NK-92 (cell line): Measurements from ENCODE around the gene TMEM178B.

Experiments
- DNase-seq: peaks from one replicate; lab custom pipeline; 2025; ENCODE audit not compliant: unreplicated experiment; lab: John Stamatoyannopoulos, UW

Gene TMEM178B

GRCh38 chr7:141416650-141417270 is 342.9 kb downstream of the TMEM178B start:
- DNase-seq = no peak

DNA sequence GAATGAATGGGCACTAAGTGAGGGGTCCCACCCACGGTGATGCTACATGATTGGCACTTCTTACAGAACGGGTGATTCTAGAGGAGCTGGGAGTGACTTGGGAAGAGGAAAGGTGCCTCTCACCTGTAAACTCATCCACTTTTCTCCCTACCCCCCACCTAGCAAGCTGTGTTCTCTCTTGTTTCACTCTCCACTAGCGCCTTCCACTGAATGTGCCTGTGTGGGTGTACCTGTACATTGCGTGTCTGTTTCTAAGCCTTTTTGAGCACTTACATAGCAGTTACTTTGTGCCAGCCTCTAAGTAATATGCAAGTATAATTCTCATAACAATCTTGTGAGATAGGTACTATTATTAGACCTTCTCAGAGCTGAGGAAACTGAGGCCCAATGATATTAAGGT is 343.6 kb downstream of the TMEM178B start:
- DNase-seq = no peak

DNA sequence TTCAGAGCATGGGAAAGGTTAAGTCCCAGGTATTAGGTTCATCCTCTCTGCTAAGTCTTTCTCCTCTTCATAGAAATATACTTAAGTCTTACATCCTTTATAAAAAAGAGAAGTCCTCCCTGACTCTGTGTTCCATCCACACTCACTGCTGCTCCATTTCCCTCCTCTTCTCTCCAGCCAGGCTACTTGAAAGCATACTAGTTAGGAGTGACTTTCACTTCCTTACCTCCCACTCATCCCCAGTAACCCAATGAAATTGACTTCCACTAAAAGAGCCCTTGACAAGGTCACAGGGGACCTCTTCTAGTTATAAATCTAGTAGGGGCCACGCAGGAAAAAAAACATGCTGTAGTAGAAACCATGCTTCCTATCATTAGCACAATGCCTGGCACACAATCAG is 344.2 kb downstream of the TMEM178B start:
- no peak for DNase-seq

- no peak for DNase-seq
These were observed 347.4 kb downstream of the TMEM178B start for GRCh38 chr7:141421306-141421705.

DNA sequence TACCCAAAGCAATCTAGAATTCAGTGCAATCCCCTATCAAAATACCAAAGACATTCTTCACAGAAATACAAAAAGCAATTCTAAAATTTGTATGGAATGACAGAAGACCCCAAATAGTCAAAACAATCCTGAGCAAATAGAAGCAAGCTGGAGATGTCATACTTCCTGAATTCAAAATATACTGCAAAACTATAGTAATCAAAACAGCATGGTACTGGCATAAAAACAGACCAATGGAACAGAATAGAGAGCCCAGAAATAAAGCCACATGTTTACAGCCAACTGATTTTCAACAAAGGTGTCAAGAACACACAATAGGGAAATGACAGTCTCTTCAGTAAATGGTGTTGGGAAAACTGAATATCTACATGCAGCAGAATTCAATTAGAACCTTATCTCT is 353.3 kb downstream of the TMEM178B start:
- DNase-seq = no peak

- DNase-seq = no peak
These were observed 356.7 kb downstream of the TMEM178B start for GRCh38 chr7:141430455-141431139.

- no peak for DNase-seq
These were observed 357.2 kb downstream of the TMEM178B start for GRCh38 chr7:141431140-141431479.

DNA sequence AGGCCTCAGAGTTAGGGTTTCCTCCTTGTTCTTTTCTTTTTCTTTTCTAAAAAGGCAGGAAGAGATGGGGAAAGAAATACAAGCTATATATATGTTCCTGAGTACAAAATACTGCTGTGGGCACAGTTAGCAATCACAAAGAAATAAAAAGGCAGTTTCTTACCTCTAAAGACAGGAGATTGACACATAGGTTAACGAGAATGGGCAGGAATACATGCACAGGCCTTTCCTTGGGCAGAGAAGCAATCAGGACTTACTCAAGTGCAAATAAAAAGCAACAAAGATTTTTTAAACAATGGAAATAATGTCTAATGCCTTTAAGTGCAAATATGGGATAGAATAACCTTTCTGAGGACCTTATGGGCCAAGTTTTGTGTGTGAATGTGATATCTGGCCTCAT is 357.8 kb downstream of the TMEM178B start:
- DNase-seq = no peak

DNA sequence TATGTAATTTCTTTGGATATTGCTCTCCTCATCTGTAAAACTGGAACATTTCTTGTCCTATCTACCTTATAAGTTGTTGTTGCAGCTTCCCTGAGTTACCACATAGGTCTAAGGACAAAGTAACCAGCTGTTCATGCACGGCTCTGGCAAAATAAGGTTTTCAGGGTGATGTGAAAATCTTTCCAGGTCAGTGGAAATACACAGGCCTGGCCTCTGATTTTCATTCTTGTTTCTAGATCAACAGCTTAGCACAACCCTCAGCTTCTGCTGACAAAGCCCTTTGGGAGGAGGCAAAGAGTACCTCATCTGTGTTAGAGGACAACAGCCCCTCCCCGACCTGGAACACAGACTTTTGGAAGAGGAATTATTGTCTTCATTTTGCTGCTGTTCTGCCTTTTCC is 359.8 kb downstream of the TMEM178B start:
- no peak for DNase-seq

DNA sequence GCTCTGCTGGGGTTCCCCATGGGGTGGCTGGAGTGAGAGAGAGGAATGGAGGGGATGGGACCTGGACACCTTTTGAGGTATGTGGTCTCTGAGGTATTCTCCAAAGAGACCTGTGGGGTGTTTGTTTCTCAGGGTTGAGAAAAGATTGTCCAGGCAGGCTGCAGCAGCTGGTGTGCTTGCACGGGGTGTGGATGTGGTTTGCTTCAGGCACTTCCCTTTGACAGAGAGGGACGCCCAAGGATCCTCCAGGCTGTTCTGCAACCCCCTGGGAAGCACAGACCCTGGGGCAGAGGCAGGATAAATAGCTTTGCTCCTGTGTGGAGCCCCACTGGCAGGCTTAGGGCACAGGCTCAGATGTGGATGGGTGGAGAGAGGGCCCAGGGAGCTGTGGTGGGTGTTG is 362.3 kb downstream of the TMEM178B start:
- no peak for DNase-seq

DNA sequence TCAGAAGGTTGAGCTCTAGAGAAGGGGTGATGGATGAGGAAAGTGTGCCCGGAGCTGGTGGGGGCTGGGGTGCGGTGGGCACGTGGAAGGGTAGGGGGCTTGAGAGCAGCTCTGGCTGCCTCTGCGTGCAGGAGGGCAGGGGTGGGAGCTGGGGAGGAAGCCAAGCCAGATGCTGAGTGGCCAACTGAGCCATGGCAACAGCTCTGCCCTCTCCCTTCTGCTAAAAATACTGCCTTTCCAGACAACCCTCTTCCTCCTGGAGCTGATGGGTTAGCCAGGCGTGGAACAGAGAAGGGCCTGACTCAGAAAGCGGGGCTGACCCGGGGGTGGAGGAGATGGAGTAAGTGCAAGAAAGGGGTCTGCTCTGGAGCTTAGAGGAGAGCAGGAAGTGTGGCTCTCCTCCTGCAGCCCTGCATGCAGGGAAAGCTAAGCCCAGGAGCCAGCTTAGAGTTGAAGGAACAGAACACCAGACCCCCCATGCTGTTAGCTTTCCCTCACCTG is 362.8 kb downstream of the TMEM178B start:
- no peak for DNase-seq

GRCh38 chr7:141439164-141439563 is 365.3 kb downstream of the TMEM178B start:
- DNase-seq = no peak

DNA sequence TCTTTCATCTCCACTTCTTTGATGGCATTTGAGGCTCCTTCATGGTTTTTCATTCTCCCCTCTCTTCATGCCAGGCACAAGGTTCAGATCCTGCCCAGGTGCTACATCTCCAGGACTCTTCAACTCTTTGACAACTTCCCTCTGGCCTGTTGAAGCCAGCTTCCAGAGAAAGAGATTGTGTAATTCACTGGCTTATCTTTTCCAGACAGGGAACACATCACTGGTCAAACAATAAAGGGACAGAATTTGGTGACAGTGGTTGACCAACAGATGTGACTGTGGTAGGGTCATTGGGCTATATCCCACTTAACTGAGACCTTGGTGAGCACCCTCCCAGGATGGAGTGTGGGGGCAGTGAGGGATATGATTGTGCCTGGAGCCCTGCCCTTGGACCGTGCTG is 365.9 kb downstream of the TMEM178B start:
- DNase-seq = no peak

GRCh38 chr7:141441837-141442627 is 368.2 kb downstream of the TMEM178B start:
- DNase-seq = no peak

- DNase-seq = no peak
These were observed 368.9 kb downstream of the TMEM178B start for GRCh38 chr7:141442781-141443180.

DNA sequence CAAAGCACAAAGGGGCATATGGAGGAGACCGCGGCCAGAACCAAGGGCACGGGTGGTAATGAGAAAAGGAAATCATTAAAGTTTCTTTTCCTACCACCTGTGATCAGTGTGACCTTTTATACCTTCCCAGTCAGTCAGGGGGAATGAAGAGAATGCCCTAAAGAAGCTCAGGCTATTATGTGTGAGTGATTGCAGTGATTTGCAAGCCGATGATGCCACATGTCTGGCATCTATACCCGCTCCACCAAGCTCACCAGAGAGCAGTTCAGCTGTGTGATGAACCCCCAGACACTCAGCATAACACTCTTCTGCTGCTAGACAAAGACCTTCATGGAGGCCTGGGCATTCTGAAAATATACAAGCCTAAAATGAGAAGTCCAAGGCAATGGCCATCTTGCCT is 371.1 kb downstream of the TMEM178B start:
- DNase-seq = no peak

GRCh38 chr7:141451232-141451631 is 377.4 kb downstream of the TMEM178B start:
- no peak for DNase-seq

DNA sequence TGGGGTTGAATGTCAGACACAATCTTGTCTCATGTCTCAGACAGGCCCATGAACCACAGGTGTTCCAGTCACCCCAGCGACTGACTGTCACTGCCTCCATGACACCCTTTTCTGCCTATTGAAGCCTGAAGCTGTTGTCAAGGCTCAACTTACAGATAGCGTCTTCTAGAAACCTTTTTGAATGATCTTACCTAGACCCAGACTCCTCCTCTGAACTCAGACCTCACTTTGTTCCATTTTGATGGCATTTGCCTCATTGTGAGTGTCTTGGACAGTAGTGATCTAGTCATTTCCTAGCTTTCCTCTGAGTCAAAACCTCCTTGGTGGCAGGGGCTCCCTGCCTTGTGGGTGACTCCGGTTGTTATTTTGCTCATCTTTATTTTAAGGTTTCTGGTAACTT is 379.0 kb downstream of the TMEM178B start:
- DNase-seq = no peak

DNA sequence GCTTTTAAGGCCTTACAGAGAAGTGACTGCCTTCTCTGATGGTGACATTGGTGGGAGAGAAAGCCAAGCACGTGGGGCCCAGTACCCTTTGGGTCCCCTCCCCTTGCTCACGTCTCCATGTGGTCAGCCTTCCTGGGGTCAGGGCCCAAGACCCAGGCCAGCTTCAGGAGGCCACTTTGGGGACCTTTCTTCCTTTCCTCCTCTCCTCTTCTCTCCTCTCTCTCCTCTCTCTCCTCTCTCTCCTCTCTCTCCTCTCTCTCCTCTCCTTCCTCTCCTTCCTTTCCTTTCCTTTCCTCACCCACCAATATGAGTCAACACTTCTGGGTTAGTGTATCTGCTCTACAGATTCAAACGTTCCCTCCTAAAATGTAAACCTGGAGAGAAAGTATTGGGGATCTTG is 380.5 kb downstream of the TMEM178B start:
- no peak for DNase-seq

GRCh38 chr7:141455723-141456122 is 381.9 kb downstream of the TMEM178B start:
- no peak for DNase-seq

GRCh38 chr7:141456298-141456697 is 382.4 kb downstream of the TMEM178B start:
- no peak for DNase-seq

DNA sequence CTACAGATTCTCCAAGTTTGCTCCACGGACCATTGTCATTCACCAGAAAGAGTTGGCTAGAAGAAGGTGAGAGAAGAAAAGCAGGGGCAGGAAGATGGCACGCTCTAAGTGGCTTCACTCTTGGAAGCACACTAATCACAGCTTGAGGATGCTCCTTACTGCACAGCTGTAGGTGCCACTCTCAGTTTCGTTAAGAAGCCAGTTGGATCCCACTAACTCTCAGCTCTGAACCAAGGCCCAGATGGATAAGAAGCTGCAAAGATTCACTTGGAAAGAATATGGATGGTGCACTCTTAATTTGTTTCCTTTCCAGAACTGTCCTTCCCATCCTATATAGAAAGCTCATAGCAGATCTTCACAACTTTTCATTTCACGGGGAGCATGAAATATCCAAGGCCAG is 382.8 kb downstream of the TMEM178B start:
- DNase-seq = no peak
